ENCODE results near the gene CD99. TPM values are rescaled to one million over a fixed set of nuclear protein-coding genes. Genes with fewer than 3 reads are reported as not detected.

The CD99 gene
- total RNA-seq, 5 donors from 2014 or later (not counting 1 experiment from before 2014, with no cell fraction given) = 141 to 294 (median 207) TPM

DNA sequence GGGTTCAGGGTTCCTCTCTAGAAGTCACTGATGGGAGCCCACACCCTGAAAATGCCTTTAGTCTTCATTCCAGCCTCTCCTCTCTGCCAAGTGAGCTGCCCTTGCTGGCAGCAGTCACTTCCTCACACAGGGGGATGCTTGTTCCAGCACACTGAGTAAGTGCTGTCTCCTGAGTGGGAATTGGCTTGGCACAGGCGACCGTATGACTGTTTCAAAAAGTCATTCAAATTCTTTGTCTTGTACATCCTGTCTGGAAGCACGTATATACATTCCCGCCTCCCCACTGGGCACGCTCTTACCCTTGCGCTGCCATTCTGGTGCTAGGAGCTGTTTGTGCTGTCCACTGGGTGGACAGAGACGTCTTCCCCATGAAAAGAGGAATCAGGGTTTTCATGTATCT is 40.2 kb upstream of the CD99 start:
- no peaks in the 10 kb centered on the region for H3K9me3 ChIP-seq
- H3K36me3 ChIP-seq (ENCODE audit: control insufficient read depth in 2 of 2, extremely low read depth in 1 of 2, insufficient read depth in 1 of 2, low read length in 1 of 2) = peaks cover 0 to 2% of the 10 kb centered on the region in 2 donors
- CTCF ChIA-PET = no interaction called here
- DNase-seq (no peak), ATAC-seq (replicated peaks in 1 of 4) (no peak)
- no peak overlapping the region for H3K27ac Mint-ChIP-seq
- no peak overlapping the region for H3K4me3 ChIP-seq (ENCODE audit: control insufficient read depth in 1 of 2, extremely low read depth in 1 of 2, low read length in 1 of 2)
- H3K4me1 Mint-ChIP-seq = no peaks in the 10 kb centered on the region
- H3K4me3 Mint-ChIP-seq = no peak overlapping the region
- H3K4me1 ChIP-seq (ENCODE audit: control insufficient read depth in 1 of 2, extremely low read depth in 1 of 2, insufficient read depth in 2 of 2, low read length in 2 of 2) = no peaks in the 10 kb centered on the region
- POLR2A ChIA-PET = no interaction called here
- peaks cover 41% of the 10 kb centered on the region for H3K36me3 Mint-ChIP-seq
- H3K27ac ChIP-seq (ENCODE audit: low read length) = no peak overlapping the region
- H3K27me3 ChIP-seq (replicated peaks in 1 of 2; ENCODE audit: control insufficient read depth in 2 of 2, extremely low read depth in 1 of 2, insufficient read depth in 2 of 2, low read length in 1 of 2) = no peaks in the 10 kb centered on the region
- WGBS (ENCODE audit: insufficient coverage) = 92% methylated on average over 7 of the region's 7 CpGs
- H3K9me3 Mint-ChIP-seq = no peaks in the 10 kb centered on the region
- H3K27me3 Mint-ChIP-seq = no peaks in the 10 kb centered on the region

DNA sequence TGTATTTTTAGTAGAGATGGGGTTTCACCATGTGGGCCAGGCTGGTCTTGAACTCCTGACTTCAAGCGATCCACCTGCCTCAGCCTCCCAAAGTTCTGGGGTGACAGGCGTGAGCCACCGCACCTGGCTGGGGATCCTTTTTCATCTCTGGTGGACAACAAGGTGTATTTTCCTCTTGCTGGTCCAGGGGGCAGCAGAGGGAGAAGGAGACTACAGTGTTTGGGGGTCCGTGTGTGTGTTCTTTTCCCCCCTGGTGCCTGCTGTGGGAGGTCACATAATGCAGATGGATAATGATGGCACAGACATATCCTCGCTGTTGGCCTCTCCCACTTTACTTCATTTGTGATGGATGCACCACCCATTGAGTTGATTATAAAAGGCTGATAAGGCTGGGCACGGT is 39.0 kb upstream of the CD99 start:
- WGBS (ENCODE audit: insufficient coverage) = 94% methylated on average over 3 of the region's 6 CpGs
- no peaks in the 10 kb centered on the region for H3K27me3 Mint-ChIP-seq
- no peak overlapping the region for H3K27ac ChIP-seq (ENCODE audit: low read length)
- peaks cover 0 to 1% of the 10 kb centered on the region in 2 donors for H3K36me3 ChIP-seq (ENCODE audit: control insufficient read depth in 2 of 2, extremely low read depth in 1 of 2, insufficient read depth in 1 of 2, low read length in 1 of 2)
- H3K4me3 ChIP-seq (ENCODE audit: control insufficient read depth in 1 of 2, extremely low read depth in 1 of 2, low read length in 1 of 2) = no peak overlapping the region
- H3K9me3 Mint-ChIP-seq = no peaks in the 10 kb centered on the region
- no peaks in the 10 kb centered on the region for H3K27me3 ChIP-seq (replicated peaks in 1 of 2; ENCODE audit: control insufficient read depth in 2 of 2, extremely low read depth in 1 of 2, insufficient read depth in 2 of 2, low read length in 1 of 2)
- ATAC-seq (replicated peaks in 1 of 4) (no peak), DNase-seq (peak in 1 of 35 experiments; percentile 9)
- no peak overlapping the region for H3K4me3 Mint-ChIP-seq
- H3K4me1 ChIP-seq (ENCODE audit: control insufficient read depth in 1 of 2, extremely low read depth in 1 of 2, insufficient read depth in 2 of 2, low read length in 2 of 2) = no peaks in the 10 kb centered on the region
- peaks cover 38% of the 10 kb centered on the region for H3K36me3 Mint-ChIP-seq
- ChIA-PET POLR2A (no interaction called here), CTCF (no interaction called here)
- no peak overlapping the region for H3K27ac Mint-ChIP-seq
- H3K9me3 ChIP-seq = no peaks in the 10 kb centered on the region
- no peaks in the 10 kb centered on the region for H3K4me1 Mint-ChIP-seq

DNA sequence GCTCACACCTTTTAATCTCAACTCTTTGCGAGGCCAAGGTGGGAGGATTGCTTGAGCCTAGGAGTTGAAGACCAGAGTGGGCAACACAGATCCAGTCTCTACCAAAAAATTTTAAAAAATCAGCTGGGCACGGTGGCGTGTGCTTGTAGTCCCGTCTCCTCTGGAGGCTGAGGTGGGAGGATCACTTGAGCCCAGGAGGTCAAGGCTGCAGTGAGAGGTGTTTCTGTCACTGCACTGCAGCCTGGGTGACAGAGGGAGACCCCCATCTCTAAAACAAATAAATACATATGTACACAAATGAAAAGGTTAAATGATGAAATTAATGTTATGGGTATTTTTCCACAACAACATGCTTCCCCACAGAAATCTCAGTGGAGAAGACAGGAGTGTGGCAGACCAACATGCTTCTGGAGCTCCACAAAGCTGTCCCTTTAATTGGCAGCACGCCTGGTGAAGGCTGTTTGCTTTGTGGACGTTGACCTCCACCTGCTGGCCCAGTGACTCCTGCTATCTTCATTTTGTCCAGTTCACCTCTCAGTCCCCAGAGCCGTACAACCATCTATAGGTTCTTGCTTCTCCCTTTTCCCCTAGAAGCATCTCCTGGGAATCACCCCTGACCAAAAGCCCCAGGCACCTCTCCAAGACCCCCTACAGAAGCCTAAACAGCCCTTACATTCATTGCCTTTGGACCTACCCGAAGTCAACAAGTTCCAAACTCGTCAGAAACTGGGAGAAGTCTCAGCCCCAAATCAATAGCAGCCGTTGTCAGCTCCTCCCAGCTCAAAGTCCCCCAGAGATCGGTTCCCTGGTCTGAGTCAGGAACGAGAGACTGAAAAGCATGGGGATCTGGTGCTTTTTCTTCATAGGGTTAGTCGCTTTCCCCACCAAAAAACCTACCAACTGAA is 36.4 kb upstream of the CD99 start:
- Mint-ChIP-seq H3K36me3 (peaks cover 30% of the 10 kb centered on the region), H3K27me3 (no peaks in the 10 kb centered on the region), H3K27ac (no peak overlapping the region), H3K9me3 (no peaks in the 10 kb centered on the region), H3K4me1 (peaks cover 0 to 6% (median 3%) of the 10 kb centered on the region in 3 donors), H3K4me3 (no peak overlapping the region)
- Histone ChIP-seq H3K36me3 (ENCODE audit: control insufficient read depth in 2 of 2, extremely low read depth in 1 of 2, insufficient read depth in 1 of 2, low read length in 1 of 2) (no peaks in the 10 kb centered on the region), H3K4me3 (ENCODE audit: control insufficient read depth in 1 of 2, extremely low read depth in 1 of 2, low read length in 1 of 2) (no peak overlapping the region), H3K27me3 (replicated peaks in 1 of 2; ENCODE audit: control insufficient read depth in 2 of 2, extremely low read depth in 1 of 2, insufficient read depth in 2 of 2, low read length in 1 of 2) (no peaks in the 10 kb centered on the region), H3K27ac (ENCODE audit: low read length) (no peak overlapping the region), H3K9me3 (no peaks in the 10 kb centered on the region), H3K4me1 (ENCODE audit: control insufficient read depth in 1 of 2, extremely low read depth in 1 of 2, insufficient read depth in 2 of 2, low read length in 2 of 2) (no peaks in the 10 kb centered on the region)
- ChIA-PET POLR2A (no interaction called here), CTCF (no interaction called here)
- 80% methylated on average over 7 of the region's 13 CpGs for WGBS (ENCODE audit: insufficient coverage)
- DNase-seq (no peak), ATAC-seq (replicated peaks in 1 of 4) (no peak)

DNA sequence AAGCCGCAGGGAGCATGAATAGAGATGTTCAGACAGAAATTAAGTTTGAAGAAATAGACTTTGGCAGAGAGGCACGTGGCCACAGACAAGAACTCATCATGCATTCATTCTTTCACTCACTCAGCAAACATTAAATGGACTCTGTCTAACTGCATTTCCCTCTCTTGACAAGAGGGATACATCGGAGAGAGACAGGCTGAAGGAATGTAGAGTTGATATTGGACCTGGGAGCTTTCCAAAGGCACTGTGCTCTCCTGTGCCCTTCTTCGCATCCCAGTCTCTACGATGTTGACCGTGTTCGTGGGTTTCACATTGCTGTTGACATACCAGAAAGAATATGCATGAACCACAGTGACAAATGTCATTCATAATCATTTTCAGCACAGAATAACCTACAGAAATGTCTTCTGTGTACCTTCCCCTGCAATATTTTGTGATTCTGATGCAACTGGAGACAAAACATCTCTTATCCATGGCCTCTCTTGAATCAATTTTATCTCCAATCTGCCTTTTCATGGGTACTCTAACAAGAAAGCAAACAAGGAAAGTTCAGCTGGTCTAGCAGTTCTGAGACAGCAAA is 34.7 kb upstream of the CD99 start:
- ATAC-seq (replicated peaks in 1 of 4) (no peak), DNase-seq (no peak)
- H3K4me3 Mint-ChIP-seq = no peak overlapping the region
- H3K9me3 ChIP-seq = no peaks in the 10 kb centered on the region
- ChIA-PET CTCF (no interaction called here), POLR2A (no interaction called here)
- no peaks in the 10 kb centered on the region for H3K36me3 ChIP-seq (ENCODE audit: control insufficient read depth in 2 of 2, extremely low read depth in 1 of 2, insufficient read depth in 1 of 2, low read length in 1 of 2)
- peaks cover 21% of the 10 kb centered on the region for H3K36me3 Mint-ChIP-seq
- no peak overlapping the region for H3K4me3 ChIP-seq (ENCODE audit: control insufficient read depth in 1 of 2, extremely low read depth in 1 of 2, low read length in 1 of 2)
- no peak overlapping the region for H3K27ac Mint-ChIP-seq
- H3K27me3 ChIP-seq (replicated peaks in 1 of 2; ENCODE audit: control insufficient read depth in 2 of 2, extremely low read depth in 1 of 2, insufficient read depth in 2 of 2, low read length in 1 of 2) = no peaks in the 10 kb centered on the region
- no peak overlapping the region for H3K27ac ChIP-seq (ENCODE audit: low read length)
- no peaks in the 10 kb centered on the region for H3K9me3 Mint-ChIP-seq
- peaks cover 0 to 6% (median 3%) of the 10 kb centered on the region in 3 donors for H3K4me1 Mint-ChIP-seq
- WGBS (ENCODE audit: insufficient coverage) = 98% methylated on average over 4 of the region's 7 CpGs
- no peaks in the 10 kb centered on the region for H3K4me1 ChIP-seq (ENCODE audit: control insufficient read depth in 1 of 2, extremely low read depth in 1 of 2, insufficient read depth in 2 of 2, low read length in 2 of 2)
- H3K27me3 Mint-ChIP-seq = no peaks in the 10 kb centered on the region

DNA sequence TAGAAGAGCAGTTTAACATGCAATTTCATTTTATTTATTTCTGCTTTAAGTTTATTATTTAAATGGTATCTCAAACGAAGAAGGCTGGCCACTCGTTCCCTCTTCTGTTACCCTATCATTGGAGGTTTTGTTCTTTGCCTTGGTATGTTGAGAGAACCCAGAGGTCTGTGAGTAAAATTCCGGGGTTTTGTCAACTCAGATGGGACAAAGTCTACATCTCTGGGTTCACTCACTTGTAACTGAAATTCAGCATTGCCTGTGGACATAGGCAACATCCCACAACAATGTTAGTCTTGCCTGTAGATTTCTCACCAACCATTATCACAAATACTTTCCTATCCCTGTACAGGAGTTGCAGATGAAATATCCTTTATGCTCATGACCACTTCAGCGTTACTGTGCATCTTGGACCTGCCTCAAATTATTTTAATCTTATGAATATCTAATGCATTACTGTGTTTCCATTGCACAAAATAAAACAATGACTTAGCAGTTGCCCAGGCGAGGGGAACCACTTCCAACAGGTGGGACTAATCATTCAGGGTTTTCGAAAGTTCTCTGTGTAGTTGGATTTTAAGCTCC is 33.5 kb upstream of the CD99 start:
- Histone ChIP-seq H3K4me3 (ENCODE audit: control insufficient read depth in 1 of 2, extremely low read depth in 1 of 2, low read length in 1 of 2) (no peak overlapping the region), H3K27me3 (replicated peaks in 1 of 2; ENCODE audit: control insufficient read depth in 2 of 2, extremely low read depth in 1 of 2, insufficient read depth in 2 of 2, low read length in 1 of 2) (no peaks in the 10 kb centered on the region), H3K27ac (ENCODE audit: low read length) (no peak overlapping the region), H3K9me3 (no peaks in the 10 kb centered on the region), H3K4me1 (ENCODE audit: control insufficient read depth in 1 of 2, extremely low read depth in 1 of 2, insufficient read depth in 2 of 2, low read length in 2 of 2) (no peaks in the 10 kb centered on the region), H3K36me3 (ENCODE audit: control insufficient read depth in 2 of 2, extremely low read depth in 1 of 2, insufficient read depth in 1 of 2, low read length in 1 of 2) (no peaks in the 10 kb centered on the region)
- CTCF ChIA-PET = no interaction called here
- ATAC-seq (replicated peaks in 1 of 4) = no peak
- WGBS (ENCODE audit: insufficient coverage) = no CpG with 5 or more reads among the region's 6 CpGs
- H3K4me1 Mint-ChIP-seq = peaks cover 0 to 6% (median 3%) of the 10 kb centered on the region in 3 donors
- no peaks in the 10 kb centered on the region for H3K27me3 Mint-ChIP-seq
- no peak for DNase-seq
- H3K4me3 Mint-ChIP-seq = no peak overlapping the region
- no peaks in the 10 kb centered on the region for H3K9me3 Mint-ChIP-seq
- POLR2A ChIA-PET = no interaction called here
- H3K36me3 Mint-ChIP-seq = peaks cover 19% of the 10 kb centered on the region
- no peak overlapping the region for H3K27ac Mint-ChIP-seq

DNA sequence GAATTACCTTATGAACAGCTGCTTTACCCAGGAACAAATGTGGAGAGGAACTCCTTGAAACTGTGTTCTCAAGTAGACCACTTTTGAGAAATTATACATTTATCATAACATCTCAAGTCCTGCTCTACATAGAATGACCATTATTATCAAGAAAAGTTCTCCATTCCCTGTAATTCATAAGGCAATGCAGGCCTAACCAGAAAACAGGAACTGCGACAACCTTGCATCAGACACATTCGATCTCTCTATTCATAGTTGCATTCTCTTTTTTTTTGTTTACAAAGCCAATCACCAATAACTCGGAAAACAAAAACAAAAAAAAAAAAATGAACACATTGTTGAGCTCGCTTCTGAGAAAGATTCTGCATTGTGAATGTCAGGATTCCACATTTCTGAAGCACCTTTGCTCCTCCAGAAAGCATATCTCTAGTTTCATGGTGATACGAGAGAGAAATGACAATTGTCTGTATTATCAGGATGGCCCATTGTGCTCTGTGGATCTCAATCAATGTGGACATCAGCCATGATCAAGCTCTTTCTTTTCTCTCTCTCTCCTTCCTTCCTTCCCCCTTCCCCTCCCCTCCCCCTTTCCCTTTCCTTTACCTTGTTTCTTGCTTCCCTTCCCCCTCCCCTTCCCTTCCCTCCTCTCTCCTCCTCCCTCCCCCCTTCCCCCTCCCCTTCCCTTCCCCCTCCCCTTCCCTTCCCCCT is 32.4 kb upstream of the CD99 start:
- Mint-ChIP-seq H3K4me1 (peaks cover 0 to 6% (median 3%) of the 10 kb centered on the region in 3 donors), H3K27ac (peak overlapping the region in 1 of 2 donors; percentile 45), H3K4me3 (no peak overlapping the region), H3K9me3 (no peaks in the 10 kb centered on the region), H3K36me3 (peaks cover 15% of the 10 kb centered on the region), H3K27me3 (no peaks in the 10 kb centered on the region)
- DNase-seq (no peak), ATAC-seq (replicated peaks in 1 of 4) (no peak)
- WGBS (ENCODE audit: insufficient coverage) = 94% methylated on average over 3 of the region's 5 CpGs
- Histone ChIP-seq H3K36me3 (ENCODE audit: control insufficient read depth in 2 of 2, extremely low read depth in 1 of 2, insufficient read depth in 1 of 2, low read length in 1 of 2) (no peaks in the 10 kb centered on the region), H3K27ac (ENCODE audit: low read length) (no peak overlapping the region), H3K27me3 (replicated peaks in 1 of 2; ENCODE audit: control insufficient read depth in 2 of 2, extremely low read depth in 1 of 2, insufficient read depth in 2 of 2, low read length in 1 of 2) (no peaks in the 10 kb centered on the region), H3K4me3 (ENCODE audit: control insufficient read depth in 1 of 2, extremely low read depth in 1 of 2, low read length in 1 of 2) (no peak overlapping the region), H3K9me3 (no peaks in the 10 kb centered on the region), H3K4me1 (ENCODE audit: control insufficient read depth in 1 of 2, extremely low read depth in 1 of 2, insufficient read depth in 2 of 2, low read length in 2 of 2) (no peaks in the 10 kb centered on the region)
- ChIA-PET CTCF (no interaction called here), POLR2A (no interaction called here)

Data from T-cell (primary cell).